Panc1 (cell line): Measurements from ENCODE around the gene NREP. TPM values are rescaled to one million over a fixed set of nuclear protein-coding genes. Genes with fewer than 3 reads are reported as not detected.

Experiments
- ATAC-seq: fragments of 200-7000 bp; cut with Tn5 transposase; 2 replicates; pipeline ENCODE4 v1.9.1; 2020; ENCODE audit warnings: mild to moderate bottlenecking, moderate library complexity
- BruUV-seq: library from RNA; stranded (reverse); fragments of 400-500 nt; replicated peaks from 2 replicates; lab custom pipeline; 2021; lab: Mats Ljungman, UMichigan
- CTCF ChIA-PET: fragments of 300-600 bp; sonication (Branson Sonifier 250); formaldehyde crosslinking; loops from one replicate; lab custom pipeline; 2022; ENCODE audit warnings: antibody characterized with exemption; lab: Charles Lee
- POLR2A ChIA-PET: fragments of 300-600 bp; sonication (Branson Sonifier 250); formaldehyde crosslinking; loops from one replicate; lab custom pipeline; 2022; ENCODE audit warnings: antibody characterized with exemption; lab: Charles Lee
- DNase-seq: peaks from one replicate; pipeline ENCODE4 v3.0.0-alpha.2; 2010; ENCODE audit warnings: low read depth, low spot score
- H3K27ac ChIP-seq: 2 replicates; pipeline ENCODE4 v1.5.1; 2011; ENCODE audit warnings: mild to moderate bottlenecking, low read length, inconsistent platforms
- H3K27me3 ChIP-seq: fragments of 200-500 bp; sonication (Bioruptor generic); 2 replicates; pipeline ENCODE4 v1.6.0; 2014; ENCODE audit warnings: low read length, inconsistent platforms; ENCODE audit not compliant: control insufficient read depth, insufficient read depth
- H3K36me3 ChIP-seq: fragments of 200-500 bp; sonication (Bioruptor generic); 2 replicates; pipeline ENCODE4 v1.5.1; 2014; ENCODE audit warnings: inconsistent platforms, mild to moderate bottlenecking, low read length, moderate library complexity; ENCODE audit not compliant: control insufficient read depth, insufficient read depth
- H3K4me1 ChIP-seq: 2 replicates; pipeline ENCODE4 v1.5.1; 2011; ENCODE audit warnings: inconsistent platforms, mild to moderate bottlenecking, low read length, moderate library complexity; ENCODE audit not compliant: control insufficient read depth, insufficient read depth
- H3K4me3 ChIP-seq, 2 experiments: 2 replicates each; pipeline ENCODE4 v1.5.1; 2011 to 2012; ENCODE audit warnings: low read depth in 2 of 2, low read length in 2 of 2, mild to moderate bottlenecking in 2 of 2, inconsistent platforms in 1 of 2, moderate library complexity in 1 of 2
- H3K9me3 ChIP-seq: fragments of 200-500 bp; sonication (Bioruptor generic); 2 replicates; pipeline ENCODE4 v1.5.1; 2014; ENCODE audit warnings: low read depth, mild to moderate bottlenecking, inconsistent platforms, low read length, moderate library complexity; ENCODE audit not compliant: control insufficient read depth, insufficient read depth
- CTCF ChIP-seq: fragments of 450-650 bp; IDR thresholded peaks from 2 replicates; pipeline ENCODE4 v1.5.1; 2017; ENCODE audit warnings: mild to moderate bottlenecking
- POLR2AphosphoS5 ChIP-seq: IDR thresholded peaks from 2 replicates; pipeline ENCODE4 v1.6.1; 2012; ENCODE audit warnings: mild to moderate bottlenecking, low read depth, low read length, moderate library complexity
- SIN3A ChIP-seq: IDR thresholded peaks from 2 replicates; pipeline ENCODE4 v1.6.1; 2012; ENCODE audit warnings: low read depth, mild to moderate bottlenecking, low read length, moderate library complexity, borderline replicate concordance; ENCODE audit not compliant: insufficient read depth
- TCF7L2 ChIP-seq: IDR thresholded peaks from 2 replicates; pipeline ENCODE4 v1.6.1; 2011; ENCODE audit warnings: mild to moderate bottlenecking, low read depth, low read length, inconsistent platforms
- in situ Hi-C: cut with HindIII; loops from 2 replicates; pipeline ENCODE4 v1.10.0; 2016; ENCODE audit warnings: low sequenced_read_pairs, low pct_unique_long_range_greater_than_20kb
- intact Hi-C: fragments of 100-400 bp; cut with micrococcal nuclease; formaldehyde crosslinking; loops from one replicate; pipeline ENCODE4 v1.10.0; 2022; ENCODE audit not compliant: unreplicated experiment
- total RNA-seq: library from RNA; stranded (reverse); gene quantifications from one replicate; pipeline ENCODE4 v1.2.1, GENCODE V29; 2021; ENCODE audit not compliant: unreplicated experiment
- TF ChIP-seq, protein P1 (sequence below), 2 experiments: IDR thresholded peaks; 2 replicates each; pipeline ENCODE4 v1.6.1; 2011 to 2012; ENCODE audit warnings: low read depth in 2 of 2, control low read depth in 1 of 2, low read length in 1 of 2, mild to moderate bottlenecking in 1 of 2, moderate library complexity in 1 of 2; ENCODE audit not compliant: insufficient read depth in 1 of 2

NREP gene
- total RNA-seq, 1 experiment from 2014 or later = 4.9 TPM

- no TSS peak for BruUV-seq
- Histone ChIP-seq H3K36me3 (no peaks in the 10 kb centered on the region), H3K4me1 (no peaks in the 10 kb centered on the region), H3K27me3 (no peaks in the 10 kb centered on the region), H3K27ac (no peak overlapping the region), H3K4me3 (no peak overlapping the region), H3K9me3 (no peaks in the 10 kb centered on the region)
- intact Hi-C loops = no loop called here
- no peak for DNase-seq
- no peak for ATAC-seq
- CTCF ChIA-PET = no interaction called here
- POLR2A ChIA-PET = no interaction called here
- in situ Hi-C loops = no loop called here
- TF ChIP-seq SIN3A (no peak), CTCF (no peak), TCF7L2 (no peak), POLR2AphosphoS5 (no peak)
- TF ChIP-seq, protein P1, sequence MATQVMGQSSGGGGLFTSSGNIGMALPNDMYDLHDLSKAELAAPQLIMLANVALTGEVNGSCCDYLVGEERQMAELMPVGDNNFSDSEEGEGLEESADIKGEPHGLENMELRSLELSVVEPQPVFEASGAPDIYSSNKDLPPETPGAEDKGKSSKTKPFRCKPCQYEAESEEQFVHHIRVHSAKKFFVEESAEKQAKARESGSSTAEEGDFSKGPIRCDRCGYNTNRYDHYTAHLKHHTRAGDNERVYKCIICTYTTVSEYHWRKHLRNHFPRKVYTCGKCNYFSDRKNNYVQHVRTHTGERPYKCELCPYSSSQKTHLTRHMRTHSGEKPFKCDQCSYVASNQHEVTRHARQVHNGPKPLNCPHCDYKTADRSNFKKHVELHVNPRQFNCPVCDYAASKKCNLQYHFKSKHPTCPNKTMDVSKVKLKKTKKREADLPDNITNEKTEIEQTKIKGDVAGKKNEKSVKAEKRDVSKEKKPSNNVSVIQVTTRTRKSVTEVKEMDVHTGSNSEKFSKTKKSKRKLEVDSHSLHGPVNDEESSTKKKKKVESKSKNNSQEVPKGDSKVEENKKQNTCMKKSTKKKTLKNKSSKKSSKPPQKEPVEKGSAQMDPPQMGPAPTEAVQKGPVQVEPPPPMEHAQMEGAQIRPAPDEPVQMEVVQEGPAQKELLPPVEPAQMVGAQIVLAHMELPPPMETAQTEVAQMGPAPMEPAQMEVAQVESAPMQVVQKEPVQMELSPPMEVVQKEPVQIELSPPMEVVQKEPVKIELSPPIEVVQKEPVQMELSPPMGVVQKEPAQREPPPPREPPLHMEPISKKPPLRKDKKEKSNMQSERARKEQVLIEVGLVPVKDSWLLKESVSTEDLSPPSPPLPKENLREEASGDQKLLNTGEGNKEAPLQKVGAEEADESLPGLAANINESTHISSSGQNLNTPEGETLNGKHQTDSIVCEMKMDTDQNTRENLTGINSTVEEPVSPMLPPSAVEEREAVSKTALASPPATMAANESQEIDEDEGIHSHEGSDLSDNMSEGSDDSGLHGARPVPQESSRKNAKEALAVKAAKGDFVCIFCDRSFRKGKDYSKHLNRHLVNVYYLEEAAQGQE (IDR thresholded peaks at IDR 0.05; ENCODE audit: insufficient read depth in 1 of 2, low read depth in 2 of 2, low read length in 1 of 2) = no peak
Measured at GRCh38 chr5:111782216-111782615, 25.2 kb upstream of the NREP start.

DNA sequence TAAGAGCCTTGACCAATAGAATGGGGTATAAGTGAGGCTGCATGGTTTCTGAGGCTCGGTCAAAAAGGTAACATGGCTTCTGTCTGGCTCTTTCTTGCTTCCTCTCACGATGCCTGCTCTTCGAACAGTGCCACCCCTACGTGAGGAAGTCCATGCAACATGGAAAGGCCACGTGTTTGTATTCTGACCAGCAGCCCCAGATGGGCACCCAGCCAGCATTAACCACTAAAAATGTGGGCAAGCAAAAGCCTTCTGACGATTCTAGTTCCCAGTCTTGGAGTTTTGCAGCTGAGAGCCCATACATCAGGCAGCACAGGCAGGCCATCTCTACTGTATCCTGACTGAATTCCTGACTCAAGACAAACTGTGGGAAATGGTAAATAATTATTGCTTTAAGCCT, 24.2 kb upstream of the NREP start:
- TF ChIP-seq TCF7L2 (no peak), POLR2AphosphoS5 (no peak), CTCF (no peak), SIN3A (no peak)
- TF ChIP-seq, protein P1 (IDR thresholded peaks at IDR 0.05; ENCODE audit: insufficient read depth in 1 of 2, low read depth in 2 of 2, low read length in 1 of 2) = no peak
- intact Hi-C loops = no loop called here
- in situ Hi-C loops = no loop called here
- DNase-seq (no peak), ATAC-seq (no peak)
- H3K27me3 ChIP-seq = no peaks in the 10 kb centered on the region
- no peak overlapping the region for H3K27ac ChIP-seq
- CTCF ChIA-PET = no interaction called here
- H3K36me3 ChIP-seq = no peaks in the 10 kb centered on the region
- H3K4me1 ChIP-seq = no peaks in the 10 kb centered on the region
- POLR2A ChIA-PET = no interaction called here
- no peaks in the 10 kb centered on the region for H3K9me3 ChIP-seq
- BruUV-seq = no TSS peak
- no peak overlapping the region for H3K4me3 ChIP-seq
